Breast epithelium (tissue), 3 donors: Measurements from ENCODE around the gene PLXNA2.

Source experiments
- POLR2A ChIP-seq: fragments of 450-650 bp; IDR thresholded peaks from one replicate; pipeline ENCODE4 v1.6.1; 2016; ENCODE audit warnings: antibody characterized with exemption, mild to moderate bottlenecking, moderate library complexity
- POLR2AphosphoS5 ChIP-seq, 3 donors: sonication (generic); formaldehyde crosslinking; IDR thresholded peaks; one replicate each; pipeline ENCODE4 v1.6.1; 2017; ENCODE audit warnings: antibody characterized with exemption in 3 of 3

DNA sequence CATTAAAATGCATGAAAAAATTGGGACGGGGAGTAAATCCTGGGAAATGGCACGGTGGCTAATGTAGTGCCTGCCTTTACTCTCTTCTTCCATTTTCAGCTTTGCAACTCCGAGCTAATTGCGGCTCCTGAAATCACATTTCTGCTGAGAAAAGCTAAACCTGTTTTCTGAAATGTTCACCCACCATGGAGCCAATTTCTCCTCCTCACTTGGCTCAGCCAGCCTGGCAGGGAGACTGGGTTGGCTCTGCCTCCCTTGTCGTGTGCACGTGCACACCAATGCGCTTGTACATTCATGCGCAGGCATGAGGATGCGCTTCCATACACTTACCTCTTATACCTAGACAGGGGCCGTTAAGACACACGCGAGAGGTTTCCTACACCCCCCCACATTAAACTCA lies 165.4 kb downstream of the PLXNA2 start:
- no peak for TF ChIP-seq POLR2A
- no peak for TF ChIP-seq POLR2AphosphoS5 (IDR thresholded peaks at IDR 0.05)
